ENCODE data around the gene LBH.

Gene LBH

DNA sequence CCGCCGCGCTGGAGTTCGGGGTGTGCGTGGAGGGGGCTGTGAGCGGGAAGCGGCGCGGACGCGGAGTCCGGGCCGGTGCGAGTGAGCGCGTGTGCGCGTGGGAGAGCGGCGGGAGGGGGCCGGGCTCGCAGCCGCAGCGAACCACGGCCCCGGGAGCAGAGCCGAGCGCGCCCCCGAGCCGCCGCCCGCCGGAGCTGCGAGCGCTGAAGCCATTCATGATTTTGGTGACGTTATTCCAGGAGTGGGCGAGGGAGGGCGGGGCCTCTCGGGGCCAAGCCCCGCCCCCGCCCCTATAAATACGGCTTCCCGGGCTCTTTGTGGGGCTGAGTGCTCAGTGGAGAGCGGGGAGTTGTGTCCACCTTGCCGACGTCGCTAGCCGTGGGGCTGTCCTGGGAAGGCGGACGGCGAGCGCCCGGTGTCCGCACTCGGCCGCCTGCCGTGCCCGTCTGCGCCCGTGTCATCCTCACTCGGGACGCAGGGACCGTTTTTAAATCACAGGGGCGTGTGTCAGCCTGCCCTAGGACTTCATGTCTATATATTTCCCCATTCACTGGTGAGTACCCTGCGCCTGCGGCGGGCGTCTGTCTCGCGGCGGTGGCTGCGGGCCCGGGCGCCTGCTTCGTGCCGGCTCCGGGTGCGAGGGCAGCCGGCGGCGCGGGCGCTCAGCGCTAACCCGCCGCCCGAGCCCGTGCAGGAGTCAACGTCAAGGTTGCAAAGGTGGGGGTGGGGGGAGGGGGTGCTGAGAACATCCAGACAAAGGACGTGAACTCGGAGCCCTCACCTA is at the start of gene LBH:
TSS of gene LBH (plus strand) at position 323 of the 784 bp plus-strand sequence. CDS start at position 528, 205 bp downstream.
- peak; percentile 93 for DNase-seq (ENCODE audit: low spot score)

DNA sequence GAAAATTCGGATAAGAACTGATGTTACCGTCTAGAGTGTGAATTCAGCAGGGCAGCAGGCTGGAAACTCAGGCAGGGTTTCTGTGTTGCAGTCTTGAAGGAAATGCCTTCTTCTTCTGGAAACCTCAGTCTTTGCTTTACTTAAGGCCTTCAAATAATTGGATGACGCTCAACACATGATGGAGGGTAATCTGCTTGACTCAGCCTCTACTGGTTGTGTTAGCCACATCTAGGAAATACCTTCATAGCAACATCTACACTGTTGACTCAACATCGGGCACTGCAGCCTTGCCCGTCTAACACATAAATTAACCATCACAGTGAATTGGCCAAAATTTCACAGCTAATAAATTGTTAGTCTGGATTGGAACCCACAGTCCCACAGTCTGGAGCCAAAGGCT is 47.3 kb upstream of the LBH start:
- DNase-seq (ENCODE audit: low spot score), result no peak

DNA sequence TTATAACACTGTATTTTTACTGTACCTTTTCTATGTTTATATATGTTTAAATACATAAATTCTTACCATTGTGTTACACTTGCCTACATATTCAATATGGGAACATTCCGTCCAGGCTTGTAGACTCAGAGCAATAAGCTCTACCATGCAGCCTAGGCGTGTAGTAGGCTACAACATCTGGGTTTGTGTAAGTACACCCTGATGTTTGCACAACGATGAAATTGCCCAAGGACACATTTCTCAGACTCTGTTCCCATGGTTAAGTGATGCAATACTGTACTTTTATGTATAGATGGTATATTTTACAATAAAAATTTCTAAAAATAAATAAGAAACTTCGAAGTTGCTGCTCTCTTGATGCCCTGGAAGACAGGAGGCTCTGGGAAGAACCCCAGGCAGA is 46.2 kb upstream of the LBH start:
- DNase-seq (ENCODE audit: low spot score), result no peak

- DNase-seq (ENCODE audit: low spot score), result no peak
Observed at GRCh38 chr2:30188292-30188691, 43.0 kb upstream of the LBH start.

DNA sequence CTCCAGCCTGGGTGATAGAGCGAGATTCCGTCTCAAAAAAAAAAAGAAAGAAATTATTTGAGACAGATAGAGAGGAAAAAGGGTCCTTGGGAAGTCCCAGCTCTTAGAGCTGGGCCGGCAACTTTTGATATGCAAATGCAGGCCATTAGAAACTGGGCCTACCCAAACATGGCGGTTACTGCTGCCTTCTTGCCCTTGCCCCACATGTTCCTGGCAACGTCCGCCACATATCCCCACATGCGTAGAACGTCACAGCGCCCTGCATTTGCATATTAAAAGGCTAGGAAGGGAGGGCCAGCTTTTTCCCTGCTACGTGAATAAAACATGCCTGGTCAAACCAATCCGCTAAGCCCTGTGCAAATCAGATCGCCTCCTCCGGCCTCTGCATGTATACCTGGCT is 40.7 kb upstream of the LBH start:
- DNase-seq (ENCODE audit: low spot score), result no peak

DNA sequence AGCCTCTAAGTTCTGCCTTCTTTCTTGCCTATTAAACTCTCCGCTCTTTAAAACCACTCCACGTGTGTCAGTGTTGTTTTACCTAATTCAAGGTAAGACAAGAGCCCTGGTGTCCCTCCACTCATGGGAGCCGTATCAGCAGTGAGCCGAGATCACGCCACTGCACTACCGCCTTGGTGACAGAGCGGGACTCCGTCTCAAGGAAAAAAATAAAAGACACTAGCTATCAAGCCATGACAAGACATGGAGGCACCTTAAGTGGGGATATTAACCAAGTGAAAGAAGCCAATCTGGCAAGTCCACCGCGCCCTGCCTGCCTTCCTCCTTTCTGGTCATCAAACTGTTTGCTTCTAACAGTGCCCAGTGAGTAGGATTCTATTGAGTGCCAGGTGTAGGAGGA is 40.2 kb upstream of the LBH start:
- no peak for DNase-seq (ENCODE audit: low spot score)

GRCh38 chr2:30191819-30192271 is 39.5 kb upstream of the LBH start:
- no peak for DNase-seq (ENCODE audit: low spot score)

- no peak for DNase-seq (ENCODE audit: low spot score)
Observed at GRCh38 chr2:30192314-30192713, 39.0 kb upstream of the LBH start.

GRCh38 chr2:30193104-30193681 is 38.1 kb upstream of the LBH start:
- DNase-seq (ENCODE audit: low spot score), result no peak

GRCh38 chr2:30194421-30194820 is 36.9 kb upstream of the LBH start:
- no peak for DNase-seq (ENCODE audit: low spot score)

DNA sequence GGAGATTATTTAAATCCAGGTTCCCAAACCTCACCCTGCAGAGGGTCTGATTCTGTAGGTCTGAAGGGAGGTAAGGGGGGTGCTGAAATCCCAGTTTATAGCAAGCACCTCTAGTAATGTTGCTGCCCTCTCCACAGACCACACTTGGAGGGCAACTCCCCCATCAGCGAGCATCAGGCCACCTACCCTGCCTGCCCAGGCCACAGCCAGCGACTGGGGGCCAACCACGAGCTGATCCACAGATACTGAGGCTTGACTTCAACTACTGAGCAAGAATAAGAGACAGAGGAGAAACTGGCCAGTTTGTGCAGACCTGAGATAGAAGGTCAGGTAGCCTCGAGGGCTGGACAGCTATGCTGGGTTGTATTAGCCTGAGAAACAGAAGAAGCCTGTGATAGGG is 36.3 kb upstream of the LBH start:
- no peak for DNase-seq (ENCODE audit: low spot score)

GRCh38 chr2:30197570-30198192 is 33.7 kb upstream of the LBH start:
- DNase-seq (ENCODE audit: low spot score), result no peak

DNA sequence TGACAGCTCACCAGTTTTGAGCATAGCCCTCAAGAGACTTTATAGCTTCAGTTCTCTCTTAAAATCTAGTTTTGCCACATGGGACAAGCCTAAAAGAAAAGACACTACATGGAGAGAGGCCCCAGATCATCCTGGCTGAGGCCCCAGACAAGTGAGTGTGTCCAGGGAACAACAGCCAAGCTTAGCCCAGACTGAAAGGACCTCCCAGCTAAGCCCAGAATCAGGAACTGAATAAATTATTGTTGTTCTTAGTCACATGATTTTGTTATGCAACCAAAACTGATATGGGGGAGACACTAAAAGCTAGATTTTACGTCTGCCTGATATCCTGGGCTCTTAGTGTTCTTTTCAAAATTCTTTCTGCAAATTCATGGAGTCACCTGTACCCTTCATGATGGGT is 29.3 kb upstream of the LBH start:
- no peak for DNase-seq (ENCODE audit: low spot score)

GRCh38 chr2:30203156-30203555 is 28.2 kb upstream of the LBH start:
- DNase-seq (ENCODE audit: low spot score), result no peak

DNA sequence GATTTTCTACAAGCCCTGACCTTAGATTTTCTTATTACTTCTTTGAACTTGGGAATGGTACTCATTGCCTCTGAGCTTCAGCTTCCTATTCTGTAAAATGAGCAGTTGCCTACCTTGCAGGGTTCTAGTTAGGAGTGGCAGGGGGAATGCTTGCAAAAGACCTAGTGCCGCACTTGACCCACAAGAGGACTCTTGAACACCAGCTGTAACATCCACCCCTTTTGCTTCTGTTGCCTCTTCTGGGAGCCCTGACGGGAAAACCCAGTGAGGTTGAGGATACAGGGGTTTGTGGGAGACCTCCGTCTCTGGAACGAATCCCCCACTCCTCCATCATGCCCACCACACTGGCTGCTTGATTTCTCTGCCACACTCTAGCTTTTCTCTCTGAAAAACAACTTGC is 27.1 kb upstream of the LBH start:
- no peak for DNase-seq (ENCODE audit: low spot score)

GRCh38 chr2:30205456-30205855 is 25.9 kb upstream of the LBH start:
- DNase-seq (ENCODE audit: low spot score), result no peak

DNA sequence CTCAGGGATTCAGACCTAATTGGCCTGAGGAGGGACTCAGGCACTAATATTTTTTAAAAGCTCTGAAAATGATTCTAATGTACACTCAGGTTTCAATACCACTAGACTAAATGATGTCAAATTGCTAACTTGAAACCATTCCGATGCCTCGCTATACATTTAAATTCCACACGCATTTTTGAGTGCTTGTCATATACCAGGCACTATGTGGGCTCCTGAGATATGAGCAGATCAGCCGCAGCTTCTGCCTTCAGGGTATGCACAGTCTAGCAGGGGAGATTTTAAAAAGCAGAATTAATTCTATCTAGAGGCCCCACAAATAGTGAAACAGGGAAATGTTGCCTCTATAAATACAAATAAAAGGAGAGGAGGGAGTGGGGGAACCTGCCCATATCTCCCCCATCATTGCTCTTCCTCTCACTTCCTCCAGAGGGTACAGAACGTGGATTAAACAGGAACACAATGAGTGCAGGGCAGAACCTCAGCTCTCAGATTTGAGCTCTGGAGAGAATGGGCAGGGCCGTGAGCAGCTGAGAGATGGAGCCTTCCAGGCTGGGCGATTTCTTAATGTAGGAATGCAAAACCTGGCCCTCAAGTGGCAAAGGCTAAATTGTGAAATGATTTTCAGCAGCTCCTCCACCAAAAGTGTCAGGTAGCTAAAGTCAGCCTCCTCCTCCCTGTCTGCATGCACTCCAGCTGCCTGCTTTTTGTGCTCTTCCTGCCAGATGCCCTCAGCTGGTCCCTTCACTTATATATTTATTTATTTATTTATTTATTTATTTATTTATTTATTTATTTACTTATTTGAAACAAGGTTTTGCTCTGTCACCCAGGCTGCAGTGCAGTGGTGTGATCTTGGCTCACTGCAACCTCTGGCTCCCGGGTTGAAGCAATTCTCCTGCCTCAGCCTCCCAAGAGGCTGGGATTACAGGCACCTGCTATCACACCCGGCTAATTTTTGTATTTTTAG is 24.6 kb upstream of the LBH start:
- DNase-seq (ENCODE audit: low spot score), result no peak

- peak; percentile 71 for DNase-seq (ENCODE audit: low spot score)
Observed at GRCh38 chr2:30208453-30208852, 22.9 kb upstream of the LBH start.

DNA sequence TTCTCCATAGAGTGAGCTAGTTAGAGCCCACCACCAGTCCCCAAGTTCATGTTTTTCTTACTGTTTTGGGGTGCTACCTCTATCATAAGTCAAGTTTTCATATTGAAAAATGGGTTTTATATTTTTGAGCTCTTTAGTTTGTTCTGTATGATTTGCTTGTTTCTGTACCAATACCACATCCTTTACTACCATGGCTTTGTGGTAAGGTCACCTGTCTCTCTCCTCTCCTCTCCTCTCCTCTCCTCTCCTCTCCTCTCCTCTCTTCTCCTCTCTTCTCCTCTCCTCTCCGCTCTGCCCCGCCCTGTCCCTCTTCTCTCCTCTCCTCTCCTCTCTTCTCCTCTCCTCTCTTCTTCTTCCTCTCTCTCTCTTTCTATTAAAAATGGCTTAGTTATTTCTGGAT is 22.1 kb upstream of the LBH start:
- no peak for DNase-seq (ENCODE audit: low spot score)

DNA sequence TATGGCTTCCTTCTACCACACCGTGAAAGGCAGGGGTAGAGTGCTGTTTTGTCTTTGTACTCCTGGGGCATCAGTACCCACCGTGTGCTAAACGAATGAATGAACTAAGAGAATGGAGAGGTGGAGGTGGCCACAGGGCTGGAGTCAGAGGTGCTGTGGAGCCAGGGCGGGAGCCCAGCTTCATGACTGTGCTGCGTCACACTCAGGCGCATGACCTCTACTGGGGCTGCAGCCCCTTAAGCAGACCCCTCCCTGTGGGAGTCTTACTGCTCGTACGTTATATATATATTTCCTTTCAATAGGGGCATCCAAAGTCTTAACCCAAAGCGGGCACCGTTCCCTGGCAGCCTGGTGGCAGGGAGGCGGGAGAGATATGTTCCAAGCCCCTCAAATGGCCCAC is 18.0 kb upstream of the LBH start:
- DNase-seq (ENCODE audit: low spot score), result no peak

DNA sequence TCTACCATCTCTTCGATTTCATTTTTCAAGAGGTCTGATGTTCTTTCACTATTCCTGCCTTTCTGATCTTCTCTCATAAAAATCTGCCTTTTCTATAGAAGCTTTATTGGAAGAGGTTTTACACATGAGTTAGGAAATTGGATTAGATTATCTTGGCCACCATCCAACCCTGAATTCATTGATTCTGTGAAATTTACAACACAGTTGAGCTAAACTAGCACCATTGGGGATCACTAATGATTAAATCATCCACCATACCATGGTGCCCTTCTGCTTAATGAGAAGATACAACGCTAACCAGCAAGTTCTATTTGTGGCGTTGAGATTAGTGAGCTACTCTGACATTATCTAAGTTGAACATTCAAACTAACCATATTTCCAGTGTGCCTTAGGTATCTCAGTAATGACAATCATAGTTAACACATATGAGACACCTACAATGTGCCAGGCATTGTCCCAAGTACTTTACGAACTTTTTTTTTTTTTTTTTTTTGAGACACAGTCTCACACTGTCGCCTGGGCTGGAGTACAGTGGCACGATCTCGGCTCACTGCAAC is 17.3 kb upstream of the LBH start:
- no peak for DNase-seq (ENCODE audit: low spot score)

DNA sequence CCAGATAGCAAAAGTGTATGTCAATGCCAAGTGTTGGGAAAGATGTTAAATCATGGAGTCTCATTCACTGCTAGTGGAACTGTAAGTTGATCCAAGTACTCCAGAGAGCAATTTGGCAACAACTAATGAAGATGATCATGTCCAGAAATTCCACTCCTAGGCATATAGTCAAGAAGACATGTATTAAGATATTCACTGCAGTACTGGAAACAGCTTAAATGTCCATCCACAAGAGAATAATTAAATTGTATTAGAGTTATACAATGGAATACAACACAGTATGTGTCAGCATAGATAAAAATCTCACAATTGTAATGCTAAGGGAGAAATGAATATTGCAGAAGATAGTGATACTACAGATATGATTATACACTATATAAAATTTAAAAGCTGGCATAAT is 15.2 kb upstream of the LBH start:
- no peak for DNase-seq (ENCODE audit: low spot score)

Data from hepatic stellate cell (primary cell).